Tibial nerve (tissue), 4 donors: Measurements from ENCODE around the gene S100A5. TPM values are rescaled to one million over a fixed set of nuclear protein-coding genes. Genes with fewer than 3 reads are reported as not detected.
"Not testable (repeated sequence)": the region's sequence is repeated elsewhere in the genome, so short reads cannot be mapped to it uniquely, and the experiment has no call there.

ENCODE experiments used
- DNase-seq, 2 donors: peaks; one replicate each; pipeline ENCODE4 v3.0.0-alpha.2; 2019; ENCODE audit warnings: low spot score in 2 of 2
- H3K27ac ChIP-seq, 4 donors: fragments of 200-600 bp; sonication (generic) in 3 of 4; one replicate each; pipeline ENCODE4 v1.5.1; 2017 to 2019; ENCODE audit warnings: mild to moderate bottlenecking in 1 of 4
- H3K27me3 ChIP-seq, 2 donors: fragments of 200-600 bp; sonication (generic) in 1 of 2; one replicate each; pipeline versions ENCODE4 v1.5.1 to v1.6.0; 2017 to 2019
- H3K36me3 ChIP-seq, 3 donors: fragments of 200-600 bp; sonication (generic); one replicate each; pipeline ENCODE4 v1.5.1; 2018 to 2019
- H3K4me1 ChIP-seq, 4 donors: fragments of 200-600 bp; sonication (generic) in 3 of 4; one replicate each; pipeline ENCODE4 v1.5.1; 2017 to 2019
- H3K4me3 ChIP-seq, 4 donors: fragments of 200-600 bp; sonication (generic) in 3 of 4; one replicate each; pipeline ENCODE4 v1.5.1; 2017 to 2019; ENCODE audit warnings: mild to moderate bottlenecking in 1 of 4, moderate library complexity in 1 of 4
- H3K9me3 ChIP-seq, 4 donors: fragments of 200-600 bp; sonication (generic) in 3 of 4; one replicate each; pipeline ENCODE4 v1.5.1; 2017 to 2019
- EP300 ChIP-seq, 2 donors: sonication (generic); formaldehyde crosslinking; IDR thresholded peaks; one replicate each; pipeline ENCODE4 v1.6.1; 2017; ENCODE audit warnings: antibody characterized with exemption in 2 of 2, mild to moderate bottlenecking in 1 of 2
- POLR2A ChIP-seq, 2 donors: fragments of 450-650 bp; IDR thresholded peaks; one replicate each; pipeline ENCODE4 v1.6.1; 2017; ENCODE audit warnings: antibody characterized with exemption in 2 of 2, mild to moderate bottlenecking in 2 of 2, moderate library complexity in 2 of 2
- WGBS, 2 donors: methylation state at CpG; one replicate each; pipeline ENCODE4 v1.1.5; 2018; 5-methylcytosine and 5-hydroxymethylcytosine counted together
- total RNA-seq, 4 donors: library from RNA; depleted of rRNA; stranded (reverse); fragments of >200 nt; gene quantifications; one replicate each; pipeline ENCODE4 v1.1.0, GENCODE V29; 2016
- TF ChIP-seq, protein P1 (sequence below), 5 experiments: fragments of 200-600 bp in 3 of 5; fragments of 450-650 bp in 2 of 5; sonication (generic) in 3 of 5; IDR thresholded peaks; one replicate each; pipeline ENCODE4 v1.5.1; 2016 to 2019; ENCODE audit warnings: antibody characterized with exemption in 5 of 5, mild to moderate bottlenecking in 3 of 5, moderate library complexity in 2 of 5

S100A5 gene, protein sequence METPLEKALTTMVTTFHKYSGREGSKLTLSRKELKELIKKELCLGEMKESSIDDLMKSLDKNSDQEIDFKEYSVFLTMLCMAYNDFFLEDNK
- not detected for total RNA-seq

DNA sequence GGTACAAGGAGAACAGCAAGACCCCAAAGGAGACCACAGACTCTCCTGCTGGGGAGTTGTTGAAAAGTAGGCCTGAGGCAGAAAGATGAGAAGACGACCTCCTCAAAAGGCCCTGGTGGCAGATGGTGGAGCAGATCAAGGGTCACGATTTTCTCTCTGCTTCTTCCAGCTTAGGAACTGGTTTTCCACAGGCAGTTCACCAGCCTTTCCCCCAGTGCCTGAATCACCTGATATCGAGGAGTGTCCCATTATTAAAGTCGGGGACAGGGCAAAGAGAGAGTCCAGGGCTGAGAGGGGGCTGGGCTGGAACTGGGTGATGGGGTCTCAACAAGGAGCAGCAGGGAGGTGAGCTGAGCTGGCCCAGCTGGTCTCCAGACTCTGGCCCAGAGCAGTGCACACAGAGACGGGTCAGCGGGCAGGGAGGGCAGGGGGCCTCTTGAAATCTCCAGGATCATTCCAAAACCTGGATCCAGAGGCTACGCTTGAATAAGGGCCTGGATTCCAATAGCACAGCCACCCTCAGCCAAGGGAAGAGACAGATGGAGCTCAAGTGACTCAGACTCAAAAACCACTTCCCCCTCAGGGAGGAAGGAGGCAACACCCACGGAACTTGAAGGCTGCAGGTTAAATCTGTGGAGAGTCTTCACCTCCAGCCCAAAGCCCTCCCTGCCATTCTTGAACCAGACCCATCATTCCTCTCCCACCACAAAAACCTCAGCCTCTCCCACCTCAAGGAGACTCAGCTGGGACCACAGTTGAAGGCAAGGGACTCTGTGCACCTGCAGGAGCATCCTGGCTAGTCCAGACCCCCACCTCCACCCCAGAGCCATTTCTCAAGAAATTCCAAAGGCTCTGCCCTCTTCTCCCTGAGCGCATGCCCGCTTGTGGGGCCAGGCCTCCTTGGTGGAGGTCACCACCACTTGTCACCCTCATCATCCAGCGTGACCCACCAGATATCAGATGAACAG, at the start of gene S100A5:
S100A5 (minus strand) TSS at position 541 of the 968 bp plus-strand sequence. CDS start 743 bp downstream, outside the sequence.
- WGBS, 2 donors: 71 to 75% methylated on average over 11 of the region's 11 CpGs
- Histone ChIP-seq H3K27me3 (no peaks in the 10 kb centered on the region), H3K4me1 (peaks cover 0 to 67% (median 42%) of the 10 kb centered on the region in 4 donors), H3K4me3 (no peak within 1 kb of the TSS), H3K36me3 (no peaks in the 10 kb centered on the region), H3K9me3 (no peaks in the 10 kb centered on the region), H3K27ac (peak within 1 kb of the TSS in 3 of 4 donors; percentile 31 to 97 (median 88))
- DNase-seq: no peak
- TF ChIP-seq, protein P1, sequence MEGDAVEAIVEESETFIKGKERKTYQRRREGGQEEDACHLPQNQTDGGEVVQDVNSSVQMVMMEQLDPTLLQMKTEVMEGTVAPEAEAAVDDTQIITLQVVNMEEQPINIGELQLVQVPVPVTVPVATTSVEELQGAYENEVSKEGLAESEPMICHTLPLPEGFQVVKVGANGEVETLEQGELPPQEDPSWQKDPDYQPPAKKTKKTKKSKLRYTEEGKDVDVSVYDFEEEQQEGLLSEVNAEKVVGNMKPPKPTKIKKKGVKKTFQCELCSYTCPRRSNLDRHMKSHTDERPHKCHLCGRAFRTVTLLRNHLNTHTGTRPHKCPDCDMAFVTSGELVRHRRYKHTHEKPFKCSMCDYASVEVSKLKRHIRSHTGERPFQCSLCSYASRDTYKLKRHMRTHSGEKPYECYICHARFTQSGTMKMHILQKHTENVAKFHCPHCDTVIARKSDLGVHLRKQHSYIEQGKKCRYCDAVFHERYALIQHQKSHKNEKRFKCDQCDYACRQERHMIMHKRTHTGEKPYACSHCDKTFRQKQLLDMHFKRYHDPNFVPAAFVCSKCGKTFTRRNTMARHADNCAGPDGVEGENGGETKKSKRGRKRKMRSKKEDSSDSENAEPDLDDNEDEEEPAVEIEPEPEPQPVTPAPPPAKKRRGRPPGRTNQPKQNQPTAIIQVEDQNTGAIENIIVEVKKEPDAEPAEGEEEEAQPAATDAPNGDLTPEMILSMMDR (IDR thresholded peaks at IDR 0.05): no peak
- TF ChIP-seq POLR2A (IDR thresholded peaks at IDR 0.05): no peak
- TF ChIP-seq EP300 (IDR thresholded peaks at IDR 0.05): no peak

DNA sequence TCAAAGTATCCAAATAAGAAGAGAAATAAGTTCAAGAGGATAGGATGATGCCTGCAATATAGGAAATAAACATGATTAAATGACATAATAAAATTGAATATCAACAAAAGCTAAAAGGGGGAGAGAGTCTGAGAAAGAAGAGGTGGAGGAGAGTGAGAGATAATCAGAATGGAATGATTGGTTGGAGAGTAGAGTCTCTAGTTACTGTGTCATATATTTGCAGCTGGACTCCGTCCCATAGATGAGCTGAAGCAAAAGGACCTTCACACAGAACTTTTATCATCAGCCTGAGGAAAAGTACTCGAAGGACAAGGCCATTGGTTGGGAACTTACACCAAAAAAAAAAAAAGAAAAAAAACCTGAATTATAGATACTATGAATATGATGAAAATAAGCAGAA, 47.7 kb upstream of the S100A5 start:
- no peak for TF ChIP-seq EP300 (IDR thresholded peaks at IDR 0.05)
- TF ChIP-seq, protein P1 (IDR thresholded peaks at IDR 0.05): no peak
- no peak for TF ChIP-seq POLR2A (IDR thresholded peaks at IDR 0.05)
- 78 to 83% methylated on average over 2 of the region's 2 CpGs for whole genome bisulfite sequencing, 2 donors

DNA sequence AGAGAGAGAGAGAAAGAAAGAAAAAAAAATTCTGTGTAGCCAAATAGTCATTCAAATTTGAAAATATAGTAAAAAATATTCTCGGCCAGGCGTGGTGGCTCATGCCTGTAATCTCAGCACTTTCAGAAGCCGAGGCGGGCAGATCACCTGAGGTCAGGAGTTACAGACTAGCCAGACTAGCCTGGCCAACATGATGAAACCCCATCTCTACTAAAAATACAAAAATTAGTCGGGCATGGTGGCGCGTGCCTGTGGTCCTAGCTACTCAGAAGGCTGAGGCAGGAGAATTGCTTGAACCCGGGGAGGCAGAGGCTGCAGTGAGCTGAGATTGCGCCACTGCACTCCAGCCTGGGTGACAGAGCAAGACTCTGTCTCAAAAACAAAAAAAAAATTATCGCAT, 47.3 kb upstream of the S100A5 start:
- not testable (repeated sequence) for H3K36me3 ChIP-seq, H3K27me3 ChIP-seq, H3K4me3 ChIP-seq, H3K9me3 ChIP-seq, DNase-seq, H3K27ac ChIP-seq, H3K4me1 ChIP-seq
- 85 to 88% methylated on average over 10 of the region's 10 CpGs for WGBS, 2 donors

More for the DNA sequence above, 47.7 kb upstream of the S100A5 start:
- Histone ChIP-seq H3K36me3 (no peaks in the 10 kb centered on the region), H3K9me3 (no peaks in the 10 kb centered on the region), H3K4me3 (no peak overlapping the region), H3K4me1 (peaks cover 0 to 11% (median 4%) of the 10 kb centered on the region in 4 donors), H3K27ac (no peak overlapping the region), H3K27me3 (no peaks in the 10 kb centered on the region)
- DNase-seq: no peak

DNA sequence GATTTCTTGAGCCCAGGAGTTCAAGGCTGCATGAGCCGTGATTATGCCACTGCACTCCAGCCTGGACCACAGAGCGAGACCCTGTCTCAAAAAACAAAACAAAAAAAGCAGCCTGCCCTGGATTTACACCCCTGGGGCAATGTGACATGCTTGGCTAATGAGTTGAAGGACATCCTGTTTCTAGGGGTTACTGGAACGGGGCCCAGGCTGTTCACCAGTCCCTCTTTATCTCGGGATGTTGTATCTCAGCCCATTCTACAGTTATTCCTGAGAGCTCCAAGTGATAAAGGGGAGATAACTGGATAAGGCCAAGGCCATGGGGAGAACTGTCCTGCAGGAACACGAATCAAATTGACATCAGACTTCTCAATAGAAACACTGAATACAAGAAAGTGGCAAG, 46.6 kb upstream of the S100A5 start:
- TF ChIP-seq, protein P1 (IDR thresholded peaks at IDR 0.05): no peak
- TF ChIP-seq POLR2A (IDR thresholded peaks at IDR 0.05) (no peak), EP300 (IDR thresholded peaks at IDR 0.05) (no peak)
- peaks cover 0 to 4% (median under 1%) of the 10 kb centered on the region in 4 donors for H3K4me1 ChIP-seq
- H3K27me3 ChIP-seq: no peaks in the 10 kb centered on the region
- WGBS, 2 donors: 67 to 68% methylated on average over 5 of the region's 5 CpGs
- DNase-seq: no peak
- no peaks in the 10 kb centered on the region for H3K9me3 ChIP-seq
- no peak overlapping the region for H3K27ac ChIP-seq
- no peaks in the 10 kb centered on the region for H3K36me3 ChIP-seq
- H3K4me3 ChIP-seq: no peak overlapping the region

DNA sequence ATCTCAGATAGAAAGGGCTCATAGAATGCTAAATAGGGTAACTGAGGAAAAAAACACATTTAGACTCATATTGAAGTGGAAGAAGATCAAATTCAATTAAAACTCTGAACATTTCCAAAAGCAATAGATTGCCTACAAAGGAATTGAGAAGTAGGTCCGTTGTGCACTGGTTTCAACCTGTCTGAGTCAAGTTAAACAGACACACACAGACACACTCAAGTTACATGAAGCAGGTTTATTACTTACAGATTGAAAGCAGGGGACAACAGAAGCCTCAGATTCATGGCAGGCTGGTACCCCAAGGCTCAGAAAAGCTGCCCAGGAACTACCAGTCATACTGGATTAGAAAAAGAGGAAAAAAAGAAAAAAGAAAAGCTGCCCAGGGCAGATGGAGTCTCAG, 45.6 kb upstream of the S100A5 start:
- Histone ChIP-seq H3K27me3 (no peaks in the 10 kb centered on the region), H3K4me1 (no peaks in the 10 kb centered on the region), H3K36me3 (no peaks in the 10 kb centered on the region), H3K9me3 (no peaks in the 10 kb centered on the region), H3K27ac (no peak overlapping the region), H3K4me3 (no peak overlapping the region)
- no peak for TF ChIP-seq POLR2A (IDR thresholded peaks at IDR 0.05)
- TF ChIP-seq, protein P1 (IDR thresholded peaks at IDR 0.05): no peak
- TF ChIP-seq EP300 (IDR thresholded peaks at IDR 0.05): no peak
- WGBS, 2 donors: 33 to 53% methylated on average over 1 of the region's 1 CpG
- no peak for DNase-seq
